ENCODE measurements around the gene MGAT5B. TPM values are rescaled to one million over a fixed set of nuclear protein-coding genes. Genes with fewer than 3 reads are reported as not detected.

MGAT5B gene
- total and polyA plus RNA-seq, 2 donors (not counting 1 experiment from before 2014, with no cell fraction given): 0.15 to 37.8 TPM

- no peak for DNase-seq
- TF ChIP-seq CTCF (IDR thresholded peaks at IDR 0.05) (no peak), EZH2 (IDR thresholded peaks at IDR 0.05; ENCODE audit: borderline replicate concordance, insufficient read depth, low read depth, low read length, poor library complexity, severe bottlenecking) (no peak)
- H3K27me3 Mint-ChIP-seq: peaks cover 30% of the 10 kb centered on the region
- Histone ChIP-seq H3K27ac (ENCODE audit: low read length in 2 of 2) (no peak overlapping the region), H3K27me3 (replicated peaks in 1 of 4; ENCODE audit: control extremely low read depth in 1 of 4, control insufficient read depth in 3 of 4, insufficient read depth in 4 of 4, low read length in 3 of 4) (peaks cover 0 to 10% (median 0%) of the 10 kb centered on the region in 4 experiments), H3K9ac (ENCODE audit: low read length) (no peak overlapping the region), H3K36me3 (replicated peaks in 1 of 2; ENCODE audit: control extremely low read depth in 1 of 2, control insufficient read depth in 1 of 2, extremely low read depth in 1 of 2, insufficient read depth in 2 of 2, low read length in 1 of 2) (no peaks in the 10 kb centered on the region), H3K4me2 (replicated peaks; ENCODE audit: low read depth, low read length, poor library complexity, severe bottlenecking) (no peak overlapping the region), H4K20me1 (ENCODE audit: control insufficient read depth, insufficient read depth, low read length, poor library complexity, severe bottlenecking) (no peaks in the 10 kb centered on the region), H2AFZ (ENCODE audit: insufficient read depth, low read depth, low read length, poor library complexity, severe bottlenecking) (no peak overlapping the region), H3K79me2 (ENCODE audit: control insufficient read depth, insufficient read depth, low read length) (no peaks in the 10 kb centered on the region), H3K4me3 (ENCODE audit: control extremely low read depth in 1 of 5, extremely low read depth in 1 of 5, insufficient read depth in 1 of 5, low read depth in 2 of 5, low read length in 4 of 5) (no peak overlapping the region), H3K4me1 (ENCODE audit: control insufficient read depth in 2 of 2, insufficient read depth in 2 of 2, low read length in 2 of 2) (peaks cover 0 to 8% of the 10 kb centered on the region in 2 donors), H3K9me3 (ENCODE audit: control extremely low read depth in 1 of 3, control insufficient read depth in 2 of 3, insufficient read depth in 1 of 3, low read length in 2 of 3) (no peaks in the 10 kb centered on the region)
- peaks cover 8% of the 10 kb centered on the region for H3K4me1 Mint-ChIP-seq
- intact Hi-C loops (cut with micrococcal nuclease): no loop called here
- ATAC-seq (ENCODE audit: low read depth): no peak
- POLR2A ChIA-PET: no interaction called here
- H3K27ac Mint-ChIP-seq: no peak overlapping the region
- H3K4me3 Mint-ChIP-seq: no peak overlapping the region
- H3K9me3 Mint-ChIP-seq (ENCODE audit: insufficient read depth): no peaks in the 10 kb centered on the region
- CTCF ChIA-PET: interaction anchor here (1.3 kb wide), 1 partner anchor 44 kb away, joined by 3 read pairs; the partner anchor contains the start of gene MGAT5B
- WGBS (ENCODE audit: insufficient coverage): 73% methylated on average over 8 of the region's 12 CpGs
Observed at GRCh38 chr17:76824093-76824492, 44.1 kb upstream of the MGAT5B start.

- H3K79me2 ChIP-seq (ENCODE audit: control insufficient read depth, insufficient read depth, low read length): no peaks in the 10 kb centered on the region
- Mint-ChIP-seq H3K4me3 (no peak overlapping the region), H3K27ac (no peak overlapping the region), H3K27me3 (peaks cover 26% of the 10 kb centered on the region), H3K4me1 (no peaks in the 10 kb centered on the region), H3K9me3 (ENCODE audit: insufficient read depth) (no peaks in the 10 kb centered on the region)
- no peak overlapping the region for H3K9ac ChIP-seq (ENCODE audit: low read length)
- ChIA-PET POLR2A (interaction anchor here (0.6 kb wide), 1 partner anchor 212 kb away, joined by 3 read pairs; no protein-coding TSS in a partner anchor), CTCF (interaction anchor here (0.6 kb wide), 1 partner anchor 1563 kb away, joined by 3 read pairs; no protein-coding TSS in a partner anchor)
- no peaks in the 10 kb centered on the region for H3K36me3 ChIP-seq (replicated peaks in 1 of 2; ENCODE audit: control extremely low read depth in 1 of 2, control insufficient read depth in 1 of 2, extremely low read depth in 1 of 2, insufficient read depth in 2 of 2, low read length in 1 of 2)
- H3K27ac ChIP-seq (ENCODE audit: low read length in 2 of 2): no peak overlapping the region
- TF ChIP-seq CTCF (IDR thresholded peaks at IDR 0.05) (no peak), EZH2 (IDR thresholded peaks at IDR 0.05; ENCODE audit: borderline replicate concordance, insufficient read depth, low read depth, low read length, poor library complexity, severe bottlenecking) (no peak)
- 64% methylated on average over 19 of the region's 24 CpGs for WGBS (ENCODE audit: insufficient coverage)
- no peak for DNase-seq
- H3K4me1 ChIP-seq (ENCODE audit: control insufficient read depth in 2 of 2, insufficient read depth in 2 of 2, low read length in 2 of 2): no peaks in the 10 kb centered on the region
- no peak for ATAC-seq (ENCODE audit: low read depth)
- no peak overlapping the region for H3K4me2 ChIP-seq (replicated peaks; ENCODE audit: low read depth, low read length, poor library complexity, severe bottlenecking)
- H2AFZ ChIP-seq (ENCODE audit: insufficient read depth, low read depth, low read length, poor library complexity, severe bottlenecking): no peak overlapping the region
- intact Hi-C loops (cut with micrococcal nuclease): no loop called here
- peaks cover 0 to 10% (median 0%) of the 10 kb centered on the region in 4 experiments for H3K27me3 ChIP-seq (replicated peaks in 1 of 4; ENCODE audit: control extremely low read depth in 1 of 4, control insufficient read depth in 3 of 4, insufficient read depth in 4 of 4, low read length in 3 of 4)
- H4K20me1 ChIP-seq (ENCODE audit: control insufficient read depth, insufficient read depth, low read length, poor library complexity, severe bottlenecking): no peaks in the 10 kb centered on the region
- no peaks in the 10 kb centered on the region for H3K9me3 ChIP-seq (ENCODE audit: control extremely low read depth in 1 of 3, control insufficient read depth in 2 of 3, insufficient read depth in 1 of 3, low read length in 2 of 3)
- no peak overlapping the region for H3K4me3 ChIP-seq (ENCODE audit: control extremely low read depth in 1 of 5, extremely low read depth in 1 of 5, insufficient read depth in 1 of 5, low read depth in 2 of 5, low read length in 4 of 5)
Observed at GRCh38 chr17:76826330-76827068, 41.7 kb upstream of the MGAT5B start.

All from B cell (primary cell).